ENCODE results near the gene HNRNPC.
"Not testable (repeated sequence)": the region's sequence is repeated elsewhere in the genome, so short reads cannot be mapped to it uniquely, and the experiment has no call there.

- TF ChIP-seq SP1 (IDR thresholded peaks at IDR 0.05; ENCODE audit: low read depth); CTCF (IDR thresholded peaks at IDR 0.05 in 2 of 3, conservative IDR thresholded peaks at IDR 0.05 in 1 of 3; ENCODE audit: borderline replicate concordance in 1 of 3, insufficient read depth in 1 of 3, low read depth in 2 of 3, low read length in 2 of 3); ZNF274 (IDR thresholded peaks at IDR 0.05; ENCODE audit: low read depth, low read length): not testable (repeated sequence)
Measured at GRCh38 chr14:21225164-21225563, 44.1 kb downstream of the HNRNPC start.

Data from HCT116 (cell line).